ENCODE measurements around the gene TNNT2.

TNNT2 gene

GRCh38 chr1:201422436-201423030 lies 45.1 kb upstream of the TNNT2 start:
- Histone ChIP-seq H3K9me3 (ENCODE audit: insufficient read depth, low read length) (no peaks in the 10 kb centered on the region), H3K27ac (ENCODE audit: low read length) (no peak overlapping the region), H3K36me3 (replicated peaks; ENCODE audit: low read depth, low read length) (no peaks in the 10 kb centered on the region), H3K4me3 (ENCODE audit: low read length) (no peak overlapping the region), H3K4me2 (ENCODE audit: low read length) (no peak overlapping the region), H3K4me1 (ENCODE audit: low read length) (peaks cover 4% of the 10 kb centered on the region; the same call in 1 of the 2 replicates), H3K79me2 (ENCODE audit: low read length) (no peaks in the 10 kb centered on the region), H2AFZ (ENCODE audit: low read depth, low read length) (no peak overlapping the region), H3K9ac (ENCODE audit: low read length) (no peak overlapping the region), H4K20me1 (ENCODE audit: insufficient read depth, low read length) (no peaks in the 10 kb centered on the region), H3K27me3 (ENCODE audit: low read depth, low read length) (peaks cover 23% of the 10 kb centered on the region)
- TF ChIP-seq CTCF (IDR thresholded peaks at IDR 0.05; ENCODE audit: low read depth, low read length) = no peak
- no peak for TF ChIP-seq EZH2phosphoT487 (IDR thresholded peaks at IDR 0.05; ENCODE audit: low read depth)

- no peaks in the 10 kb centered on the region for H3K36me3 ChIP-seq (replicated peaks; ENCODE audit: low read depth, low read length)
- H2AFZ ChIP-seq (ENCODE audit: low read depth, low read length) = no peak overlapping the region
- peaks cover 28% of the 10 kb centered on the region for H3K27me3 ChIP-seq (ENCODE audit: low read depth, low read length)
- H3K79me2 ChIP-seq (ENCODE audit: low read length) = no peaks in the 10 kb centered on the region
- no peak overlapping the region for H3K9ac ChIP-seq (ENCODE audit: low read length)
- peaks cover 4% of the 10 kb centered on the region; the same call in 1 of the 2 replicates for H3K4me1 ChIP-seq (ENCODE audit: low read length)
- TF ChIP-seq EZH2phosphoT487 (IDR thresholded peaks at IDR 0.05; ENCODE audit: low read depth) = no peak
- TF ChIP-seq CTCF (IDR thresholded peaks at IDR 0.05; ENCODE audit: low read depth, low read length) = no peak
- no peaks in the 10 kb centered on the region for H4K20me1 ChIP-seq (ENCODE audit: insufficient read depth, low read length)
- no peak overlapping the region for H3K4me2 ChIP-seq (ENCODE audit: low read length)
- H3K4me3 ChIP-seq (ENCODE audit: low read length) = no peak overlapping the region
- no peak overlapping the region for H3K27ac ChIP-seq (ENCODE audit: low read length)
- H3K9me3 ChIP-seq (ENCODE audit: insufficient read depth, low read length) = no peaks in the 10 kb centered on the region
Measured at GRCh38 chr1:201422026-201422425, 44.5 kb upstream of the TNNT2 start.

- Histone ChIP-seq H3K36me3 (replicated peaks; ENCODE audit: low read depth, low read length) (no peaks in the 10 kb centered on the region), H3K27me3 (ENCODE audit: low read depth, low read length) (peaks cover 37% of the 10 kb centered on the region), H3K27ac (ENCODE audit: low read length) (no peak overlapping the region)
Measured at GRCh38 chr1:201421041-201421440, 43.6 kb upstream of the TNNT2 start.

GRCh38 chr1:201420608-201421002 lies 43.1 kb upstream of the TNNT2 start:
- Histone ChIP-seq H3K27me3 (ENCODE audit: low read depth, low read length) (peaks cover 42% of the 10 kb centered on the region), H3K9ac (ENCODE audit: low read length) (no peak overlapping the region), H3K4me1 (ENCODE audit: low read length) (peaks cover 4% of the 10 kb centered on the region; the same call in 1 of the 2 replicates), H3K36me3 (replicated peaks; ENCODE audit: low read depth, low read length) (no peaks in the 10 kb centered on the region), H3K27ac (ENCODE audit: low read length) (no peak overlapping the region), H3K9me3 (ENCODE audit: insufficient read depth, low read length) (no peaks in the 10 kb centered on the region), H3K4me3 (ENCODE audit: low read length) (no peak overlapping the region), H3K4me2 (ENCODE audit: low read length) (no peak overlapping the region), H3K79me2 (ENCODE audit: low read length) (no peaks in the 10 kb centered on the region), H4K20me1 (ENCODE audit: insufficient read depth, low read length) (no peaks in the 10 kb centered on the region), H2AFZ (ENCODE audit: low read depth, low read length) (no peak overlapping the region)
- no peak for TF ChIP-seq CTCF (IDR thresholded peaks at IDR 0.05; ENCODE audit: low read depth, low read length)
- no peak for TF ChIP-seq EZH2phosphoT487 (IDR thresholded peaks at IDR 0.05; ENCODE audit: low read depth)

More at GRCh38 chr1:201421041-201421440, 43.6 kb upstream of the TNNT2 start:
- H3K4me3 ChIP-seq (ENCODE audit: low read length) = no peak overlapping the region
- H4K20me1 ChIP-seq (ENCODE audit: insufficient read depth, low read length) = no peaks in the 10 kb centered on the region
- no peaks in the 10 kb centered on the region for H3K79me2 ChIP-seq (ENCODE audit: low read length)
- H3K9ac ChIP-seq (ENCODE audit: low read length) = no peak overlapping the region
- H3K4me2 ChIP-seq (ENCODE audit: low read length) = no peak overlapping the region
- H2AFZ ChIP-seq (ENCODE audit: low read depth, low read length) = no peak overlapping the region
- peaks cover 4% of the 10 kb centered on the region; the same call in 1 of the 2 replicates for H3K4me1 ChIP-seq (ENCODE audit: low read length)
- no peaks in the 10 kb centered on the region for H3K9me3 ChIP-seq (ENCODE audit: insufficient read depth, low read length)
- TF ChIP-seq EZH2phosphoT487 (IDR thresholded peaks at IDR 0.05; ENCODE audit: low read depth) (no peak), CTCF (IDR thresholded peaks at IDR 0.05; ENCODE audit: low read depth, low read length) (no peak)

All from OCI-LY3 (cell line).